Keratinocyte (primary cell): Measurements from ENCODE around the gene DOK6. TPM values are rescaled to one million over a fixed set of nuclear protein-coding genes. Genes with fewer than 3 reads are reported as not detected.

Experiments used
- DNase-seq: peaks from one replicate; pipeline ENCODE4 v3.0.0-alpha.2; 2011; ENCODE audit warnings: low read depth, missing footprints, low spot score
- FAIRE-seq: peaks from 2 replicates; lab custom pipeline; 2011; peaks lifted over from hg19 to GRCh38; lab: Jason Lieb, UNC
- H2AFZ ChIP-seq: 2 replicates; pipeline ENCODE4 v1.6.0; 2012; ENCODE audit warnings: low read length, control low read depth, inconsistent platforms; ENCODE audit not compliant: control insufficient read depth
- H3K27ac ChIP-seq: 2 replicates; pipeline ENCODE4 v1.5.1; 2011; ENCODE audit warnings: low read length; ENCODE audit not compliant: control insufficient read depth, insufficient read depth
- H3K27me3 ChIP-seq: 3 replicates; pipeline ENCODE4 v1.6.0; 2011; ENCODE audit warnings: low read length; ENCODE audit not compliant: control insufficient read depth, insufficient read depth; ENCODE audit errors: extremely low read depth
- H3K36me3 ChIP-seq, 2 experiments: 2 replicates in 1 of 2; 3 replicates in 1 of 2; pipeline ENCODE4 v1.5.1; 2011; ENCODE audit warnings: low read length in 2 of 2, mild to moderate bottlenecking in 1 of 2; ENCODE audit not compliant: control insufficient read depth in 2 of 2, insufficient read depth in 2 of 2; ENCODE audit errors: extremely low read depth in 1 of 2
- H3K4me1 ChIP-seq: 3 replicates; pipeline ENCODE4 v1.5.1; 2011; ENCODE audit warnings: low read length; ENCODE audit not compliant: control insufficient read depth, insufficient read depth; ENCODE audit errors: extremely low read depth
- H3K4me2 ChIP-seq: 3 replicates; pipeline ENCODE4 v1.6.0; 2011; ENCODE audit warnings: low read depth, low read length; ENCODE audit not compliant: control insufficient read depth, insufficient read depth; ENCODE audit errors: extremely low read depth
- H3K4me3 ChIP-seq, 3 experiments: fragments of 200-600 bp in 1 of 3; sonication (generic) in 1 of 3; 2 replicates in 2 of 3; 3 replicates in 1 of 3; pipeline ENCODE4 v1.5.1; 2011 to 2016; ENCODE audit warnings: low read length in 3 of 3, mild to moderate bottlenecking in 3 of 3, control low read depth in 2 of 3, inconsistent platforms in 1 of 3, low read depth in 1 of 3, mixed read lengths in 1 of 3, mixed run types in 1 of 3, moderate library complexity in 1 of 3; ENCODE audit not compliant: control insufficient read depth in 2 of 3, insufficient read depth in 2 of 3; ENCODE audit errors: extremely low read depth in 1 of 3
- H3K79me2 ChIP-seq: 2 replicates; pipeline ENCODE4 v1.6.0; 2012; ENCODE audit warnings: low read length; ENCODE audit not compliant: control insufficient read depth, insufficient read depth
- H3K9ac ChIP-seq: 3 replicates; pipeline ENCODE4 v1.6.0; 2011; ENCODE audit warnings: low read length; ENCODE audit not compliant: control insufficient read depth, insufficient read depth; ENCODE audit errors: extremely low read depth
- H3K9me1 ChIP-seq: 3 replicates; pipeline ENCODE4 v1.6.0; 2011; ENCODE audit warnings: low read length; ENCODE audit not compliant: control insufficient read depth, insufficient read depth; ENCODE audit errors: extremely low read depth
- H3K9me3 ChIP-seq: 2 replicates; pipeline ENCODE4 v1.5.1; 2012; ENCODE audit warnings: low read depth, low read length; ENCODE audit not compliant: control insufficient read depth
- H4K20me1 ChIP-seq: 3 replicates; pipeline ENCODE4 v1.6.0; 2011; ENCODE audit warnings: low read length; ENCODE audit not compliant: control insufficient read depth, insufficient read depth; ENCODE audit errors: extremely low read depth
- EZH2 ChIP-seq: IDR thresholded peaks from one replicate; pipeline ENCODE4 v1.6.1; 2012; ENCODE audit warnings: inconsistent platforms, mild to moderate bottlenecking, low read length, moderate library complexity
- dilution Hi-C: fragments of 300-500 bp; cut with MboI; formaldehyde crosslinking; loops from one replicate; pipeline ENCODE4 v1.7.0; 2020; ENCODE audit warnings: low sequenced_read_pairs; ENCODE audit not compliant: extremely low pct_ligation_motif_present
- polyA plus RNA-seq, 5 experiments: library from polyadenylated mRNA; depleted of rRNA in 3 of 5; stranded (reverse) in 3 of 5; stranded (forward) in 1 of 5; unstranded in 1 of 5; fragments of >200 nt; gene quantifications; 1 replicate in 1 of 5; 2 replicates in 3 of 5; 3 replicates in 1 of 5; pipeline versions ENCODE4 v1.2.1 to v1.2.3, GENCODE V29; 2011 to 2012; ENCODE audit warnings: missing spikeins in 2 of 5, low read depth in 1 of 5, low replicate concordance in 1 of 5
- TF ChIP-seq, protein P1 (sequence below), 3 experiments: IDR thresholded peaks in 1 of 3; conservative IDR thresholded peaks in 1 of 3; optimal IDR thresholded peaks in 1 of 3; 2 replicates in 2 of 3; 3 replicates in 1 of 3; pipeline versions ENCODE3 to v1.5.1; 2011; ENCODE audit warnings: low read length in 3 of 3, mild to moderate bottlenecking in 3 of 3, moderate library complexity in 2 of 3, control low read depth in 1 of 3, inconsistent platforms in 1 of 3; ENCODE audit not compliant: insufficient read depth in 2 of 3; ENCODE audit errors: extremely low read depth in 1 of 3

DOK6 gene
- polyA plus RNA-seq, 1 donor (not counting 4 experiments of a cell fraction or from before 2014, with no cell fraction given) = not detected

DNA sequence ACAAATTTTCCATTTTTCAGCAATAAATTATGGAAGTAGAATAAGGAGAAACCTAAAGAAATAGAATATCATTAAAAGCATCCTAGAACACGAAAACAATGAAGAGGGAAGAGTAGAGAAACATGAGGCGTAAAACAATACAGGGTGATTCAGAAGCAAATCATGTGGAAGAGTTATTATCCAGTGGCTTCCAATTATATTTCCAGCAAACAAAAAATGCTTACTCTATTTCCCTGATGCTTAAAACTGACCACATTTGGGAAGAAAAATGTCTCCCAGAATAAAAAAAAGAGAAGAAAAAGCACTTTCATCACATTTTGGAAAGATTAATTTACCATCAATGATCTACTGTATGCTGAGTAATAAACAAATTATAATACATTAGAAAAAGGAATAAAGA, 354.4 kb downstream of the DOK6 start:
- Histone ChIP-seq H3K79me2 (no peaks in the 10 kb centered on the region), H3K4me1 (no peaks in the 10 kb centered on the region), H3K27me3 (no peaks in the 10 kb centered on the region), H4K20me1 (no peaks in the 10 kb centered on the region), H2AFZ (no peak overlapping the region), H3K4me2 (no peak overlapping the region), H3K36me3 (no peaks in the 10 kb centered on the region), H3K9ac (no peak overlapping the region), H3K9me1 (no peaks in the 10 kb centered on the region), H3K27ac (no peak overlapping the region), H3K9me3 (no peaks in the 10 kb centered on the region), H3K4me3 (no peak overlapping the region)
- DNase-seq (no peak), FAIRE-seq (no peak)
- TF ChIP-seq EZH2 = no peak
- TF ChIP-seq, protein P1, sequence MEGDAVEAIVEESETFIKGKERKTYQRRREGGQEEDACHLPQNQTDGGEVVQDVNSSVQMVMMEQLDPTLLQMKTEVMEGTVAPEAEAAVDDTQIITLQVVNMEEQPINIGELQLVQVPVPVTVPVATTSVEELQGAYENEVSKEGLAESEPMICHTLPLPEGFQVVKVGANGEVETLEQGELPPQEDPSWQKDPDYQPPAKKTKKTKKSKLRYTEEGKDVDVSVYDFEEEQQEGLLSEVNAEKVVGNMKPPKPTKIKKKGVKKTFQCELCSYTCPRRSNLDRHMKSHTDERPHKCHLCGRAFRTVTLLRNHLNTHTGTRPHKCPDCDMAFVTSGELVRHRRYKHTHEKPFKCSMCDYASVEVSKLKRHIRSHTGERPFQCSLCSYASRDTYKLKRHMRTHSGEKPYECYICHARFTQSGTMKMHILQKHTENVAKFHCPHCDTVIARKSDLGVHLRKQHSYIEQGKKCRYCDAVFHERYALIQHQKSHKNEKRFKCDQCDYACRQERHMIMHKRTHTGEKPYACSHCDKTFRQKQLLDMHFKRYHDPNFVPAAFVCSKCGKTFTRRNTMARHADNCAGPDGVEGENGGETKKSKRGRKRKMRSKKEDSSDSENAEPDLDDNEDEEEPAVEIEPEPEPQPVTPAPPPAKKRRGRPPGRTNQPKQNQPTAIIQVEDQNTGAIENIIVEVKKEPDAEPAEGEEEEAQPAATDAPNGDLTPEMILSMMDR (optimal IDR thresholded peaks at IDR 0.05 in 1 of 3, IDR thresholded peaks at IDR 0.05 in 1 of 3, conservative IDR thresholded peaks at IDR 0.05 in 1 of 3; ENCODE audit: extremely low read depth in 1 of 3, insufficient read depth in 2 of 3, low read length in 3 of 3) = no peak
- dilution Hi-C loops = no loop called here

DNA sequence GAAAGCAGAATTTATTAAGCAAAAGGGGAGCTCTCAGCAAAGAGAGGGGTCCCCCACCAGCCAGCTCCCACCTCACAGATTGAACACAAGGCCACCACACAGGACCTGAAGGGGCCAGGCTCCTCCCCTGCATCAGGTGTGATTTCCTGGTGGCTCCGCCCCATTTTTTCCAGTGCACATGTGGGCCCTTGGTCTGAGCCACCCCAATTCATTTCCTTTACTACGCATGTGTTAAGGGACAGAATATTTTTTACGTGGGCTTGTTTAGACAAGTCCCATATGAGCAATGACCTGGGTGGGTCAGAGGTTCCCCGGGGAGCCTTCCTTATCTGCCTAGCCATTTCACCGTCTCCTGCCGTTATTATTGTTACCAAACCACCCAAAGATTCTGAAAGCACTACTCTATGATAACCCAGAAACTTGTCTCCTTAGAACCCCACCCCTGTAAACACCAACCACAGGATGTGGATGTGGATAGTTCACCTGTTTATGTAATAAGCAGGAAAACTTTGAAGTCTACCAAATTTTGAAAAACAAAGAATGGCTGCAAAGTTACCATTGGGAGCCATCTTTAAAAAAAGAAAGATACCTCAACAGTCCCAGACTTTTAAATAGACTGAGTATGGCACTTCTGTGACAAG, 355.3 kb downstream of the DOK6 start:
- H3K4me2 ChIP-seq = no peak overlapping the region
- TF ChIP-seq, protein P1 (optimal IDR thresholded peaks at IDR 0.05 in 1 of 3, IDR thresholded peaks at IDR 0.05 in 1 of 3, conservative IDR thresholded peaks at IDR 0.05 in 1 of 3; ENCODE audit: extremely low read depth in 1 of 3, insufficient read depth in 2 of 3, low read length in 3 of 3) = no peak
- TF ChIP-seq EZH2 = no peak
- H2AFZ ChIP-seq = no peak overlapping the region
- no peaks in the 10 kb centered on the region for H3K4me1 ChIP-seq
- DNase-seq (no peak), FAIRE-seq (no peak)
- no peaks in the 10 kb centered on the region for H3K36me3 ChIP-seq
- dilution Hi-C loops = no loop called here
- no peak overlapping the region for H3K27ac ChIP-seq
- no peaks in the 10 kb centered on the region for H4K20me1 ChIP-seq
- H3K27me3 ChIP-seq = no peaks in the 10 kb centered on the region
- H3K9ac ChIP-seq = no peak overlapping the region
- H3K9me3 ChIP-seq = no peaks in the 10 kb centered on the region
- no peaks in the 10 kb centered on the region for H3K9me1 ChIP-seq
- H3K79me2 ChIP-seq = no peaks in the 10 kb centered on the region
- H3K4me3 ChIP-seq = no peak overlapping the region
